OCI-LY7 (cell line): ENCODE data around the gene CTBP2.

ENCODE experiments used
- CTCF ChIP-seq: fragments of 200-600 bp; sonication (generic); conservative IDR thresholded peaks from 2 replicates; pipeline ENCODE4 v1.5.1; 2014; ENCODE audit warnings: mild to moderate bottlenecking, antibody characterized with exemption, low read length, moderate library complexity, mixed read lengths
- EZH2phosphoT487 ChIP-seq: fragments of 200-600 bp; sonication (generic); IDR thresholded peaks from 2 replicates; pipeline ENCODE4 v1.6.1; 2018; ENCODE audit warnings: low read depth, borderline replicate concordance, mild to moderate bottlenecking, mixed run types, antibody characterized with exemption, low read length, moderate library complexity, mixed read lengths

GRCh38 chr10:125201791-125202622, 41.6 kb upstream of the CTBP2 start:
- no peak for TF ChIP-seq CTCF
- TF ChIP-seq EZH2phosphoT487, result no peak
